GM21447 (cell line): Measurements from ENCODE around the gene WNT3.
"Not testable (repeated sequence)": the region's sequence is repeated elsewhere in the genome, so short reads cannot be mapped to it uniquely, and the experiment has no call there.

ENCODE experiments used
- ATAC-seq: cut with Tn5 transposase; IDR thresholded peaks from one replicate; pipeline ENCODE4 v1.9.1; 2021; ENCODE audit not compliant: unreplicated experiment

Gene WNT3

DNA sequence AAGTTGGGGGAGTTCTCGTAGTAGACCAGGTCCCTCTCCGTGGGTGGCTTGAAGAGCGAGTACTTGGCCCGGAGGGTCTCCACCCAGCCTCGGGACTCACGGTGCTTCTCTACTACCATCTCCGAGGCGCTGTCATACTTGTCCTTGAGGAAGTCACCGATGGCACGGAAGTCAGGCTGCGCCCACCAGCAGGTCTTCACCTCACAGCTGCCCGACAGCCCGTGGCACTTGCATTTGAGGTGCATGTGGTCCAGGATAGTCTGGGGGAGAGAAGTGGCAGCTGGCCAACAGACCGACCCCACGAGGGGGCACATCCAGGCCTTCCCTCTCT is 50.0 kb downstream of the WNT3 start:
- no peak for ATAC-seq

DNA sequence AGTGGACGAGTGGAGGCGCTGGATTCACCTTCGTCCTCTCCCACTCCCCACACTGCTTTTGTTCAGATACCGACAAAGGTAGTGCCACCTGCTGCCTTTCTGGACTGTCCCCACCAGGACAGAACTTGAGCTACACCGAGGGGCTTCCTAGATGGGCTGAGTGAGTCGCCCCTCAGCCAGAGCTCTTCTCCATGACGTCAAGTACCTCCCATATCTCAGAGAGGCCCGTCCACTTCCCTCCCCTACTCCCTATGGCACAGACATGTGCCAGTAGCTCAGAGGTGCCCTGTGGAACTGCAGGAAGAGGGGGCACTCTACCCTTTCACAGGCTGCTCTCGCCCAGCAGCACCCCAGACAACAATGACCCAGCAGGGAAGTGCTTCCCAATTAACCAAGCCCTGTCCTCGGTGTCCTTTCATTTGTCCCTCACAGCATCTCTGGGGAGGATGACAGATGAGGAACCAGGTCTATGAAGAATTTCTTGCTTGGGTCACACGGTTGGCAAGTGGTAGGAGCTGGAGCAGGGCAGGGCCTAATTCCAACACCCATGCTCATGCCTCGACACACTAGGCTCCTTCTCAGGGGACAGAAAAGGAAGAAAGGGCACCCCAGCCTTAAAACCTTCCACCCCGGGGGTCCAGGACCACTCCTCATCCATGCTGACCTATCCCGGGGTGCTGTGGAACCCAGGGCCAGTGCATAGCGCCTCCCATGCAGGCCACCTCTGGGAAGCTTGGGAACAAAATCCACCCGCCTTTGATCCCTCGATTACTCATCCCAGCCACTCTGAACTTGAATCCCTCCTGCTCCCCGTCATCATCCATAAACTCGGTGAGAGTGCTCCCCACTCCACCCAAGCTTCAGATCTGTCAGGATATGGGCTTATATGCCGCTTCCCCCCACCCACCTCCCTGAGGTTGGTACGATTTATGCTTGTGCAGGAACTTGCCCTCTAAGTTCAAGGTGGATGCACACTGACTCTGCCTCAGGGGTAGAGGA is 51.7 kb downstream of the WNT3 start:
- no peak for ATAC-seq

DNA sequence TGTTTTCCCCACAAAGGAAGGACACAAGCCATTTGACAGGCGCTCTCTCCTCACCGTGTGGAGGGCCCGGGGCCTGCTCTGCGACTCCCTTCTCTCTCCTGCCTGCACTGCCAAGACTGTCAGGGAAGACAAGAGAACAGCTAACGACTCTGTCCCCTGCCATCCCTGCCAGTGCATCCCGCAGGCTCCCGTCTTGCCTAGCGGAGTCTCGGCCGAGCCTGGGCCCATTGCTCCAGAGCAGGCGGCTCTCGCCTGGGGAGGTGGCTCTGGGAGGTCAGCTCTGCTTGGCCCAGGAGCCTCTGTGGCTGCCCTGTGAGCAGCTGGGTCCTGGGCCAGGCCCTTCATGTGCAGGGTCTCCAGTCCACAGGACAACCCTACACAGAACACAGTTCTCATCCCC is 53.0 kb downstream of the WNT3 start:
- no peak for ATAC-seq

DNA sequence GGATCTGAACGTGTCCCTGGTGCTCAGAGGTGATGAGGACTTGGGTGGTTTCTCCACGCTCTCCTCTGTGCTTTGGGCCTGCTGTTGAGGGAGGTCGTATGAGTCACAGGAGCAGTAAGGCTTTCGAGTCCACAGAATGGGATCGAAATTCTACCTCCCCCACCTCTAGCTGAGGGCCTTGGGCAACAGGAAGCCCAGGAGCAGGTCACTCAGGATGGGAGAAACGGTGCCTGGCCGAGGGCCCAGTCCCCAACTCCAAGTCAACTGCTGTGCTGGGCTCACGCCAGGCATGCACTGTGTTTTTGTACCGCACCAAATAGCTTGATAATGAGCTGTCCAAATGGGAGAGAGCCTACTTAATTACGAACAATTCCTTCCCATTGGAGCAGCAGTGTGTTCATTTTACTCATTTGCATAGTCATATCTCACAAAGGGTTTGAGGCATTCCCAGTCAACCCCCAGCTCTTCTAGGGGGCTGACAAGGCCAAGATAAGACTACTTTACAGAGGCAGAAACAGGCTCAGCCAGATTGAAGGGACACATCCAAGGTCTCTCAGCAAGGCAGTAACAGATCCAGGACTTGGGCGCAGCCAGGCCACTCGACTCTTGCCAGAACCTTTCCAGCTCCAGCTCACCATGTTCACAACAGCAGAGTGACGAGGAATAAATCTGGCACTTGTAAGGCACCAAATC is 53.6 kb downstream of the WNT3 start:
- ATAC-seq, result no peak

DNA sequence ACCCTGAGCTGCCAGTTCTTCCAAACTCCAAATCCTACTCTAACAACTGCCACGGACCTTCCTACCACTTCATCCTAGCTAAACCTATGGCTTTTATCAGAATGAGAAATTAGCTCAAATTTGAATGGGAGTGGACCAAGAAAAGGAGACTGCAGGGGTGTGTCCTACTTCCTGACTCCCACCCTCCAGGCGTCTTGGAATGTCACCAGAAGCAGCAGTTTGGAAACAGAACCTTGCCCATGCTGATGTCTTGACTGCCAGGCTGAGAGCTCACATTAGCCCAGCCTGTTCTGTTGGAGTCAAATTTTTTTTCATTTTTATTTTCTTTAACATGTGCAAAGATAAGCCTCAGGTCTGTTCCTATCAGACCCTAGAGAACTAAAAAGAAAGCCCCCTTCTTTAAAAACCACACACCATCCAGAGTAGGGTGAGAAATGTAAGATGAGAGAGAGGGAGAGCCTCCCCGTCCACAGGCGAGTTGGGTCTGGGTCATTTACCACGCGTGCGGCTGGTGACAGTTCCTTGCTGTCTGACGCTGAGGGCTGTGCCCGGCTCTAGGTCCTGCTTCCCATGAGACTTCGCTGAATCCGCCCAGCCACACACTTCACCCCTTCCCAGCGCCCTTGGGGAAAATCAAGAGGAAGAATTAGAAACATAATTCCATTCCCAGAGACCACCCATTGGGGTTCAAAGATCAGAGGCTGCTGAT is 54.3 kb downstream of the WNT3 start:
- no peak for ATAC-seq

DNA sequence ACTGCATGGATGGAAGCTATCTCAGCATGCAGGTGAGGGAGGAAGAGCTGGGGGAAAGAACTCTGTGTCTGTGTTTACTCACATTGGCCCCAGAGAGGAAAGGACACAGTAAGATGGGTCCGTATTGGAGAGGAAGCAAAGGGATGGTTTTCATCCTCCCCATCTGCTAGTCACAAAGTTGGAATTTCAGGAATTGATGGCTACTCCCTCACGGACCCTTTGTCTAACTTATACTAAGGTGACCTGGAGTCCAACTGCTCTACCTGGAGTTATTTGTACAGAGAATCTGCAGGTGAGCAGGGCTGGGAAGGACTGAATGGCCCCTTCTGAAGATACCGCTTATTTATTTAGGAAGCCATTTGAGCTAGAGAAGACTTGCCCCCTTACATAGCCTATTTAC is 55.1 kb downstream of the WNT3 start:
- ATAC-seq, result no peak

DNA sequence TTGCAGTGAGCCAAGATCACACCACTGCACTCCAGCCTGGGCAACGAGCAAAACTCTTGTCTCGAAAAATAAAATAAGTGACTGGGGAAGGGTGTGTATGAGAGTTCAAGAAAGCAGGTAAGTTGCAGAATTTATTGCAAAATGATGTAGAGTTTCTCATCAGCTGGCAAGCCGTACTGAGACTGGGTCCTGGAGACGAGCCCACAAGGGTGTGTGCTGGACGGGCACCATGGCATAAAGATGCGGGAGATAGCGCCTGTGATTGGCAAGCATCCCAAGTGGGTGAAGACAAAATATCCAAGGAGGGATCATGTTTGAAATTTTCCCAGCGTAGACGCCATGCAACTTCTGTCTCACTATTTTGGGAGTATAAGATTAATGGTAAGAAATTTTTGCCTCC is 59.4 kb downstream of the WNT3 start:
- no peak for ATAC-seq

DNA sequence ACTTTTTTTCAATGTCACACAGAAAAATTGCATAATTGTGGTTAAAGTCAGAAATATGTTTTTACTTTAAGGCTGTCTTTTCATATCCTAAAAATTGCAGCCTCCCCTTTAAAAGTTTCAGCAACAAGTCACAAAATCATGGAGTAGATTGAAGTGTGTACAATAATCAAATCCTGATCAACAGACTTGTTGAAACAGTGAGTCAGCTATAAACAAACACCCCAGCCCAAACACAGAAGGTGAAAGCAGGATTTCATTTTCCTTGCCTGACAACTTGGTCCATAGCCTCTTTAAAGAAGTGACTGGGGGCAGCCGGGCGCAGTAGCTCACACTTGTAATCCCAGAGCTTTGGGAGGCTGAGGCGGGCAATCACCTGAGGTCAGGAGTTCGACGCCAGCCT is 59.9 kb downstream of the WNT3 start:
- no peak for ATAC-seq

DNA sequence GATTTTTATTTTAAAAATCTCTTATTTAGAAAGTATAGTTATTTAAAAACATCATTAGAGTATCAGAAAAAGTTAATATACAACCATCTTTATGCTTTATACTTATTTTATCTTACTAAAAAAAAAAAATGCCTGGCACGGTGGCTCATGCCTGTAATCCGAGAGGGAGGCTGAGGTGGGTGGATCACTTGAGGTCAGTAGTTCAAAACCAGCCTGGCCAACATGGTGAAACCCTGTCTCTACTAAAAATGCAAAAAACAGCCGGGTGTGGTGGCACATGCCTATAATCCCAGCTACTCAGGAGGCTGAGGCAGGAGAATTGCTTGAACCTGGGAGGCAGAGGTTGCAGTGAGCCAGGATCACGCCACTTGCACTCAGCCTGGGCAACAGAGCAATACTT is 60.9 kb downstream of the WNT3 start:
- ATAC-seq, result not testable (repeated sequence)

DNA sequence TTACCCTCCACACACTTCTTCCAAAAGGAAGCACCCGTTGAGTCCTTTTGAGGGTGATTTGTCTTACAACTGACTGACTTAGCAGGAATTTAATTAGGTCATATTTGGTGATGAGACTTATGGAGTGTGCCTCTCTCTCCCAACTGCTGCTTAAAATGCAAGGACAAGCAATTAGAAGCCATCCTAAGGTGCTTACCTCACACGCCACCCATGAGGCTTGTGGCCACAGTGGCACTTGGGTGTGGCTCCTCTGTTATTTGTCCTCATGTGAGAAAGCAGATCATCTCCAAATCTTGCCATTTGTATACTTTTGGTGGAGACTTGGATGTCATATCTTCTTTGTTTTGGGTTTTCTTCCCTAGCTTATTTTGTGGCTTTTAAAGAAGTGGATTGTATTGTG is 61.6 kb downstream of the WNT3 start:
- ATAC-seq, result no peak

DNA sequence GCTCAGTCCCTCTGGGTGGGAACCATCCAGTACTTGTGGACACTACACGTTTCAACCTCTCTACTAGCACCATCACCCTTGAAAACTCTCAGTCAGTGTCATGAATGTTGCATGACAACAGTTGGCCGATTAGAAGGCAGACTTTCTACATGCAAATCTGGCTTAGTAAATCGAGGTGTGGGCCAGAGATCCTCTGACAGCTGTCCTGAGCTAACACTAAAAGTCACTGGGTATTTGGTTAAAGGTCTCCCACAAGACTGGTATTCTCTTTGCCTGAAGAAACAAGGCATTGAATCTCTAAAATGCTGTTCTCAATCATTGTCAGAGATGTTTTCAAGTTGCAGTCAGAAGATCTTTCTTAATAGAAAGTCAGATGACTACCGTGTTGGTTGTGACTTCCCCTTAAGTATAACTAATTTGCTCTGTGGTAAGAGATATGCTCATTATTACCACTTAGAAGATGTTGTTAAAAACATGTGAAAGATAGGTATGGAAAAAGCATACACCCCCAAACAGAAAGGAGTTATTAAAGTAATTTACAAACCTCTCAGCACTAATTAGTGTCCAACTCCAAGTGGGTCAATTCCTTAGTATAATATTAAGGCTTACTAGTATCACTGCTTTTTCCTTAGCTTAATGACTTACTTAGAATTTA is 62.3 kb downstream of the WNT3 start:
- no peak for ATAC-seq

DNA sequence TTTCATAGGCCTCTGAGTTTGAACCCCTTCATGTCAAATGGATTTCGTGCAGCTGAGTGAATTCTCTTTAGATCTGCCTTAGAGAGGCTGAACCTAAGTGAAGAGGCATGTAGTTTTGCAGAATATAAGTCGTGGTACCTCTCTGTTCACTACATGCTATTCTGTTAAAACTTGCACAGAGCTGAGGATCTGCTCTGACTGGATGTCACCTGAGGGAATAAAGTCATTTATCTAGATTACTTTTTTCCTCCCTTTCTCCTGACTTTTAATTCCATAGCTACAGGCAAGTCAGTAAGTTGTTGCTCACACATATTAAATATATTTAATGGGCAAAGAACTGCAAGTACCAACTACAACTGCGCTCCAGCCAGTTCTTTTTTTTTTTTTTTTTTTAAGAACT is 64.7 kb downstream of the WNT3 start:
- no peak for ATAC-seq

DNA sequence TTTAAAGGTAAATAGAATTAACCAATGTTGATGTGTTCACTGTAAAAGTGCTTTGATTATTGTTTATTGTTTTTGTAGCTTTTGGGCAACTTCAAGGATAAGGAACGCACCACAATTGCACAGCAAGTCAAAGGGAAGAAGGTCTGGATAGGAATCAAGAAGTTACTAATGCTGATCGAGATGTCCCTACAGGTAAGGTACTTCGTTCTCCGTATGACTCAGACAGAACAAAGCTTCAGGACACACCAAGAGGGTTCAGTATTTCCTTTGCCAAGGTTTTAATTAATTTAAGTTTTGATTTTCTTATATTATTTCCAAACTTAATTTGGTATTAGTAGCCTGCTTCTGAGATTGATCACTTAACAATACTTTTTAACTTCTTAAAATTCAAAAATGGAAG is 67.1 kb downstream of the WNT3 start:
- no peak for ATAC-seq

DNA sequence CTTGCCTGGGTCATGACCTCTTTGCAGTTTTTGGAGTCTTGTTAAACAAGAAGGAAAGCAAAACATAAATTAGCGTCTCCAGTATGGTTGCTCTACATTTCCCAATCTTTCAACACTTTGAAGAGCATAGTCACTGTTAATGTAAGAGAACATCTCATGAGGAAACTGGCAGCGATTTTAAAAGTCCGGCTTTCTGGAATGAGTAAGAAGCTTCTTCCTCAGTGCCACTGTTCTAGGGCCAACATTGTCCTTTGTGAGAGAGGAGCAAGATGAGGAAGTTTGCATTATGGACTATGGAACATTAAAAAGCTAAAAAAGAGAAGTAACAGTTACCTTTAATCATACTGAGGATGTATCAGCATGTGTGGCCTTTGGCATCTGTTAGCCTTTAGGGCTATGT is 73.1 kb downstream of the WNT3 start:
- ATAC-seq, result no peak

DNA sequence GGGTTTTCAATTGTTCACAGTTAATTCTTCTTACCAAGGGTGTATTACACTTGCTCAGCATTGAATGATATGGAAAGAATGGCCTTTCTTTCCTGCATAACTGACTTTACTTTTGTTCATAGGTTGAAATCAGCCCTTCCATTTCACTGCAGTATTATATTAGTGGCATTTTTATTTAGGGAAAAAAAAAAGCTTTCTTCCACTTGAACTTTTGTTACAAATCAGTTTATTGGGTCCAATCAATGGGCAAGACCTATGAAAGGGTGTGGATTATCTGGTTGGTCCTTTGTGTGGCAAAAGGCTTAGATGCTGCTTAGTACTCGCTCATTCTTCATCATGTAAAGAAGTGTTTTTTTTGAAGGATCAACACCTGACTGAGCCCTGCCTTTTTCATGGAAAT is 74.1 kb downstream of the WNT3 start:
- no peak for ATAC-seq

DNA sequence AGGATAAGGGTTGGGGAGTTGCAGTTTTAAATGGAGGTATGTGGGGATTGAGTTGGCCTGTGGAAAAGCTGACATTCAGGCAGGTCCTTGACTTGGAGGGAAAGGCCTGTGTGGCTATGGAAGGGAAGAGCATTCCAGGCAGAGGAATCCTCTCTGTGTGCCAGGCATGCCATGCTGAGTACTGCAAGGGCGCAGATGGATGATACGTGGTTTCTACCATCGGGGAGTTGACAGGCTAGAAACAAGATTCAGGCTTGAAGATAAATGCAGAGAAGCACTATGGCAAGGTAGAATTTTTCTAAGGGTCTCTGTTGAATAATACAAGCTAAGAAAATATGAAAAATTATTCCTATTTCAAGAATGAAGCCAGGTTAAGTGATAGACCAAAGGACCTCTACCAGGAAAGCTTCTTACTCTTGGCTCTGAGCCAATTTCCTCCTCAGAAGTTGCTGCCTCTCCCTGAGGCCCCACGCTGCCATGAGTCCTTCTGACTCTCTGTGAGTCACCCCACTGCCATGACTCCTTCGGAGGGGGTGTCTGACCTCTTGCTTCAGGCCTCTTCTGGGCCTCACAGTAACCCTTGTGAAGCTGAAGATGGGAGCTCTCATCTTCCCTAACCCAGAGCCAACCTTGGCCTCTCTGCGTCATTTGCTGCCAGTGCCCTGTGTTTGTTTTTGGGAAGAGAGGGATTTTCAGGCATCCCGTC is 75.8 kb downstream of the WNT3 start:
- ATAC-seq, result no peak

DNA sequence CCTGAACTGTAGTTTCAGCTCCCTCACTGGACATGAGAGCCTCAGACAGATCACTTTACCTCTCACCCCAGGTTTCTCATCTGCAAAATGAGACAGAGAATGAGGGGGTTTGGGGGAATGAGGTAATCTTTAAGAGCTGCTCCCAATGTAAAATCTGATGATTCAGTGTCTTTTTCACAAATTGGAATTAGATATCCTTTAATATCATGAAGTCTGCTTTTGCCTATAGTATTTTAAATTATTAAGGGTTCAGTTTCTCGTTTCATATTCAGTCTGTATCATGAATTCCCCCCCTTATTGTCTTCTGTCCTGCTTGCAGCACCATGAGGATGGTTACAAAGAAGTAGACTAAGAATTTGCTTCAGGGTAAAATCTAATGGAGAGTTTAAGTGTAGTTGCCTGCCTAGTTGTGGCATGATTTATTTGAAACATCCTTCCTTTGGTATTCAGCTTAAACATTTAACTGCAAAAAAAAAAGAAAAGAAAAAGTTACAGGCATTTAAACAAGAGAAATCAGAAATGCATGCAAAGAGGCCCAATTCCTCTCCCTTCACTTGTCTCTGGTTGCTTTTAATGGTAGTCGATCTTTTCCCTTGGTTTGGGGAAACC is 77.3 kb downstream of the WNT3 start:
- no peak for ATAC-seq

DNA sequence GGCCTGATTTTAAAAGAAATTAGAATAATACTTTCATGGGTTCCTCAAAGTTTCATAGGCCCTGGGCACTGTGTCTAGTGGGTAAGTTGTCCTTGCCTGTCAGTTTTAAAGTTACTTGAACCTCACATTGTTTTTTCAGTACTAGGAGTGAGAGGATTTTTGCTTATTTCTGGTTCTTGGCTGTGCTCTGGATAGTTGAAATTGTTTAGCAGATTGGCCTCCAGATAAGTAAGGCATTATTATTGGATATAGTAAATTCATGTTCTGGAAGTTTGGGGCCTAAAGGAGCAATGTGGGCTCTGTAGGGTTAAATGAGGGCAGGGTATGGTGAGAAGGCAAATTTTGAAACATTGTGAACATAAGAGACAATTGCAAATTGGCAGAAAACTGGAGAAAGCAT is 78.5 kb downstream of the WNT3 start:
- ATAC-seq, result no peak

DNA sequence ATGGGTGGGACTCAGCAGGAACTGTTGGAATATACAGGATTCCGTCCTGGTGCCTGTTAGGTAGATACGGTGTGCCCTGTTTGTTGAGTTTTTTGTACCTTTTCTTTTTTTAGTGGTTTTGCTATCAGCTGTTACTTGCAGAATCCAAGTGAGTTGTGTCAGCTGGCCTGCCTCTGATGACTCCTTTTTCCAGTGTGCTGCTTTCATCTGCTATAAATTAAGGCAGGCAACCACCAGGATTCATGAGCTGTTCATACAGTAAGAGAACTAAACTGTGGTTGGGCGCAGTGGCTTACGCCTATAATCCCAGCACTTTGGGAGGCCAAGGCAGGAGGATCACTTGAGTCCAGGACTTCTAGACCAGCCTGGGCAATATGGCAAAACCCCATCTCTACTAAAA is 79.9 kb downstream of the WNT3 start:
- ATAC-seq, result no peak

DNA sequence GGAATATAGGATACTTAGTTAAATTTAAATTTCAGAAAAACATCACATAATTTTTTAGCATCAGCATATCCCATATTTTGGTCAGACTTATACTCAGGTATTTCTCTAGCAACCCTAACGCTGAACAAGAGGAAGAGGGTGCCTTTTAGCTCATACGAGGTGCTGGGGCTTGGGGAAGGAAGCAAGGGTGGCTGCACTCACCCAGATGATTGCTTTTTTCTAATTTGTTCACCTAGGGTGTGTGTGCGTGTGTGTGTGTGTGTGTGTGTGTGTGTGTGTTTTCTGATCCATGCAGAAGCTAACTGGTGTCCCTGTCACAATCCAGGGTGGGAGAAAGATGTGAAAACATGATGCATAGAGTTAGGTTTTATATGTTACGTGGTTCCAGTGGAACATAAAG is 81.2 kb downstream of the WNT3 start:
- no peak for ATAC-seq
